Stimulated activated CD8-positive, alpha-beta memory T cell treated with anti-CD3 and anti-CD28 coated beads, Interleukin-7, amount 100 ng/mL, for 4 hours (primary cell): Measurements from ENCODE around the gene ETFBKMT.
"Not testable (repeated sequence)": the region's sequence is repeated elsewhere in the genome, so short reads cannot be mapped to it uniquely, and the experiment has no call there.

Experiments
- DNase-seq, 2 donors: peaks; one replicate each; pipeline ENCODE4 v3.0.0-alpha.2; 2020; ENCODE audit warnings: low read depth in 2 of 2

The ETFBKMT gene

DNA sequence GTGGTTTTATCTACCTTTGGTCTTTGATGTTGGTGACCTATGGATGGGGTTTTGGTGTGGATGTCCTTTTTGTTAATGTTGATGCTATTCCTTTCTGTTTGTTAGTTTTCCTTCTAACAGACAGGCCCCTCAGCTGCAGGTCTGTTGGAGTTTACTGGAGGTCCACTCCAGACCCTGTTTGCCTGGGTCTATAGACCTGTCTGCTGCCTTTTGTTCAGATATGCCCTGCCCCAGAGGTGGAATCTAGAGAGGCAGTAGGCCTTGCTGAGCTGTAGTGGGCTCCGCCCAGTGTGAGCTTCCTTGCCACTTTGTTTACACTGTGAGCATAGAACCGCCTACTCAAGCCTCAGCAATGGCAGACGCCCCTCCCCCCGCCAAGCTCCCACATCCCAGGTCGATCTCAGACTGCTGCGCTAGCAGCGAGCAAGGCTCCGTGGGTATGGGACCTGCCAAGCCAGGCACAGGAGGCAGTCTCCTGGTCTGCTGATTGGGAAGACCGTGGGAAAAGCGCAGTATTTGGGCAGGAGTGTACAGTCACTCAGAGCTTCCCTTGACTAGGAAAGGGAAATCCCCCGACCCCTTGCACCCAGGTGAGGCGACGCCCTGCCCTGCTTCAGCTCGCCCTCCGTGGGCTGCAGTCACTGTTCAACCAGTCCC, 59.2 kb downstream of the ETFBKMT start:
- DNase-seq: not testable (repeated sequence)

DNA sequence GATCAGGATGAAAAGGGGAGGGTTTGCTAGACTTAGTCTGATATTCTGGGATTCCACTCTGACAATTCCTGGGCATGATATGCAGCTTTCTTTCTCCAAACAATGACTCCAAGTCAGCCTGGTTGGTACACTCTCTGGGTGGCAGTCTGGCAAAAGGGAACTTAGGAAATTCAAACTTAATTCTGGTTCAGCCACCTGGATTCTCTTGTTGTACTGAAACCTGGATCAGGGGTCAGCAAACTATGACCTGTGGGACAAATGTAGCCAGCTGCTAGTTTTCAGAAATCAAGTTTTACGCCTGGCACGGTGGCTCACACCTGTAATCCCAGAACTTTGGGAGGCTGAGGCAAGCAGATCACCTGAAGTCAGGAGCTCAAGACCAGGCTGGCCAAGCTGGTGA, 63.1 kb downstream of the ETFBKMT start:
- DNase-seq: no peak
